ENCODE data around the gene MRPS34. TPM values are rescaled to one million over a fixed set of nuclear protein-coding genes. Genes with fewer than 3 reads are reported as not detected.

MRPS34 gene
- total RNA-seq, 1 donor from 2014 or later: 98.6 TPM

- no peak for ATAC-seq
Observed at GRCh38 chr16:1781254-1781653, 8.3 kb upstream of the MRPS34 start.

- ATAC-seq: no peak
Observed at GRCh38 chr16:1780677-1781072, 7.7 kb upstream of the MRPS34 start.

- ATAC-seq: peak; percentile 14
Observed at GRCh38 chr16:1779741-1780676, 7.1 kb upstream of the MRPS34 start.

- ATAC-seq: no peak
Observed at GRCh38 chr16:1779234-1779701, 6.3 kb upstream of the MRPS34 start.

GRCh38 chr16:1778200-1779179 lies 5.6 kb upstream of the MRPS34 start:
- no peak for ATAC-seq

- no peak for ATAC-seq
Observed at GRCh38 chr16:1777375-1778199, 4.7 kb upstream of the MRPS34 start.

- no peak for ATAC-seq
Observed at GRCh38 chr16:1776991-1777374, 4.0 kb upstream of the MRPS34 start.

- no peak for ATAC-seq
Observed at GRCh38 chr16:1776672-1776955, 3.7 kb upstream of the MRPS34 start.

- no peak for ATAC-seq
Observed at GRCh38 chr16:1775846-1776671, 3.1 kb upstream of the MRPS34 start.

- no peak for ATAC-seq
Observed at GRCh38 chr16:1775006-1775845, 2.3 kb upstream of the MRPS34 start.

GRCh38 chr16:1774448-1774780 lies 1.5 kb upstream of the MRPS34 start:
- ATAC-seq: no peak

GRCh38 chr16:1773703-1774447 lies 941 bp upstream of the MRPS34 start:
- no peak for ATAC-seq

GRCh38 chr16:1772362-1772907 lies 499 bp downstream of the MRPS34 start, which contains the start of gene EME2:
Gene EME2 (plus strand): TSS chr16:1772810. CDS start chr16:1773228, 418 bp downstream.
- peak; percentile 47 for ATAC-seq

- no peak for ATAC-seq
Observed at GRCh38 chr16:1771864-1772361, 1.0 kb downstream of the MRPS34 start.

GRCh38 chr16:1771188-1771863 lies 1.6 kb downstream of the MRPS34 start, which contains the start of gene NME3:
Gene NME3 (minus strand): TSS chr16:1771543. CDS start chr16:1771534, 9 bp downstream.
- peak; percentile 26 for ATAC-seq

- peak; percentile 21 for ATAC-seq
Observed at GRCh38 chr16:1770328-1771187, 2.4 kb downstream of the MRPS34 start.

Data from esophagus mucosa (tissue), 1 donor.